A549 (cell line): ENCODE data around the gene GTPBP6. TPM values are rescaled to one million over a fixed set of nuclear protein-coding genes. Genes with fewer than 3 reads are reported as not detected.

Experiments used
- ATAC-seq, 2 experiments: fragments of 200-7000 bp in 1 of 2; fragments of >200 bp in 1 of 2; cut with Nextera tagmentation in 1 of 2; cut with Tn5 transposase in 1 of 2; 3 replicates each; pipeline versions ENCODE4 v1.8.0 to v1.9.1; 2018 to 2020; ENCODE audit warnings: mild to moderate bottlenecking in 1 of 2, moderate library complexity in 1 of 2
- CTCF ChIA-PET: fragments of 300-600 bp; sonication (Branson Sonifier 250); formaldehyde crosslinking; extraction: SDS; loops from one replicate; lab custom pipeline; 2021; ENCODE audit warnings: antibody characterized with exemption, inconsistent platforms; lab: Yijun Ruan, JAX
- POLR2A ChIA-PET: fragments of 350-600 bp; formaldehyde crosslinking; extraction: SDS; loops from one replicate; lab custom pipeline; 2021; ENCODE audit warnings: antibody characterized with exemption, inconsistent platforms; lab: Yijun Ruan, JAX
- DNase-seq, 2 experiments: peaks; one replicate each; pipeline versions ENCODE4 v3.0.0 to v3.0.0-alpha.2; 2011 to 2016; ENCODE audit warnings: low read depth in 1 of 2, low spot score in 1 of 2
- FAIRE-seq: peaks from 2 replicates; lab custom pipeline; 2011; peaks lifted over from hg19 to GRCh38; lab: Jason Lieb, UNC
- H3K27ac ChIP-seq, 2 experiments: fragments of >200 bp; sonication (Bioruptor Twin); formaldehyde crosslinking; 3 replicates each; pipeline ENCODE4 v1.5.1; 2016 to 2017
- H3K4me1 ChIP-seq: fragments of >200 bp; sonication (Bioruptor Twin); formaldehyde crosslinking; 3 replicates; pipeline ENCODE4 v1.6.1; 2016
- H3K4me2 ChIP-seq: fragments of >200 bp; sonication (Bioruptor Twin); formaldehyde crosslinking; 3 replicates; pipeline ENCODE4 v1.6.1; 2016
- H3K4me3 ChIP-seq: fragments of >200 bp; sonication (Bioruptor Twin); formaldehyde crosslinking; 3 replicates; pipeline ENCODE4 v1.5.1; 2016
- H3K9me3 ChIP-seq: fragments of >200 bp; sonication (Bioruptor Twin); formaldehyde crosslinking; 3 replicates; pipeline ENCODE4 v1.6.1; 2016
- ATOH8 ChIP-seq: fragments of 250-450 bp; sonication (Bioruptor Pico); IDR thresholded peaks from 2 replicates; pipeline ENCODE4 v1.5.0; 2020; ENCODE audit warnings: low read depth, mild to moderate bottlenecking, moderate library complexity
- CBX2 ChIP-seq: fragments of 200-600 bp; sonication (generic); IDR thresholded peaks from 2 replicates; pipeline ENCODE4 v1.6.1; 2016; ENCODE audit warnings: low read depth, mild to moderate bottlenecking, borderline replicate concordance
- CBX8 ChIP-seq: fragments of 200-600 bp; sonication (generic); IDR thresholded peaks from 2 replicates; pipeline ENCODE4 v1.6.1; 2016
- CHD2 ChIP-seq: fragments of 150-350 bp; IDR thresholded peaks from 2 replicates; pipeline ENCODE4 v1.6.1; 2014; ENCODE audit warnings: low read length; ENCODE audit not compliant: partially characterized antibody
- E2F6 ChIP-seq: IDR thresholded peaks from 2 replicates; pipeline ENCODE4 v1.6.1; 2012; ENCODE audit warnings: low read depth, borderline replicate concordance
- EHMT2 ChIP-seq: fragments of 200-600 bp; sonication (generic); IDR thresholded peaks from 2 replicates; pipeline ENCODE4 v1.6.1; 2016; ENCODE audit warnings: antibody characterized with exemption, low read depth, mild to moderate bottlenecking, moderate library complexity
- ESRRA ChIP-seq: fragments of 150-350 bp; IDR thresholded peaks from 2 replicates; pipeline ENCODE4 v1.6.1; 2014; ENCODE audit warnings: mild to moderate bottlenecking, low read length, borderline replicate concordance
- FOSB ChIP-seq: fragments of 250-450 bp; sonication (Bioruptor Pico); IDR thresholded peaks from 2 replicates; pipeline ENCODE4 v1.5.0; 2020; ENCODE audit warnings: mild to moderate bottlenecking, moderate library complexity
- HMGXB4 ChIP-seq: fragments of 250-450 bp; sonication (Bioruptor Pico); IDR thresholded peaks from 2 replicates; pipeline ENCODE4 v1.5.0; 2021; ENCODE audit warnings: mild to moderate bottlenecking, moderate library complexity, borderline replicate concordance
- JUNB ChIP-seq: fragments of >200 bp; sonication (Bioruptor Twin); formaldehyde crosslinking; IDR thresholded peaks from 2 replicates; pipeline ENCODE4 v1.6.1; 2016
- KDM5A ChIP-seq: fragments of 200-600 bp; sonication (generic); IDR thresholded peaks from 2 replicates; pipeline ENCODE4 v1.6.1; 2016; ENCODE audit warnings: antibody characterized with exemption, mild to moderate bottlenecking
- MAFK ChIP-seq: fragments of 450-650 bp; IDR thresholded peaks from 2 replicates; pipeline ENCODE4 v1.6.1; 2014; ENCODE audit not compliant: partially characterized antibody
- POLR2A ChIP-seq: IDR thresholded peaks from 2 replicates; pipeline ENCODE4 v1.6.1; 2012; ENCODE audit warnings: mild to moderate bottlenecking, low read length
- RARB ChIP-seq: fragments of 250-450 bp; sonication (Bioruptor Pico); IDR thresholded peaks from 2 replicates; pipeline ENCODE4 v1.8.0; 2021; ENCODE audit warnings: mild to moderate bottlenecking, moderate library complexity
- RCOR1 ChIP-seq: fragments of 150-350 bp; IDR thresholded peaks from 2 replicates; pipeline ENCODE4 v1.6.1; 2014; ENCODE audit warnings: antibody characterized with exemption, low read length, low read depth
- REST ChIP-seq: fragments of 200-600 bp; sonication (generic); IDR thresholded peaks from 2 replicates; pipeline ENCODE4 v1.6.1; 2016; ENCODE audit warnings: antibody characterized with exemption, mild to moderate bottlenecking, moderate library complexity
- SREBF2 ChIP-seq: fragments of 450-650 bp; IDR thresholded peaks from 2 replicates; pipeline ENCODE4 v1.6.1; 2014; ENCODE audit warnings: mild to moderate bottlenecking, moderate library complexity
- TFCP2L1 ChIP-seq: fragments of 250-450 bp; sonication (Bioruptor Pico); IDR thresholded peaks from 2 replicates; pipeline ENCODE4 v1.5.0; 2021; ENCODE audit warnings: mild to moderate bottlenecking
- ZSCAN20 ChIP-seq: fragments of 250-450 bp; sonication (Bioruptor Pico); IDR thresholded peaks from 2 replicates; pipeline ENCODE4 v1.8.0; 2022; ENCODE audit warnings: mild to moderate bottlenecking, moderate library complexity
- whole genome bisulfite sequencing: methylation state at CpG from one replicate; pipeline ENCODE4 v1.1.6; 2017; ENCODE audit errors: missing lambda C conversion rate; 5-methylcytosine and 5-hydroxymethylcytosine counted together
- polyA plus RNA-seq, 4 experiments: library from polyadenylated mRNA; depleted of rRNA in 3 of 4; stranded (reverse); fragments of >200 nt; fragmentation: RNase III in 1 of 4; extraction: RNeasy Plus Mini Kit Qiagen cat#74134 plus additional on column Dnase treatment in 1 of 4; gene quantifications; 2 replicates in 3 of 4; 3 replicates in 1 of 4; pipeline ENCODE4 v1.2.3, GENCODE V29; 2011 to 2017
- TF ChIP-seq, protein P1 (sequence below): fragments of 150-350 bp; IDR thresholded peaks from 2 replicates; pipeline ENCODE4 v1.6.1; 2014; ENCODE audit warnings: low read depth, mild to moderate bottlenecking, low read length

Gene GTPBP6
- polyA plus RNA-seq, 2 of the 4 experiments (the other 2 are of a cell fraction), result 26.0 to 41.2 TPM

- FAIRE-seq (no peak), ATAC-seq (no peak), DNase-seq (no peak)
- CTCF ChIA-PET, result no interaction called here
- H3K27ac ChIP-seq, result no peak overlapping the region
- no peak overlapping the region for H3K4me3 ChIP-seq
- no peak overlapping the region for H3K4me2 ChIP-seq
- WGBS, result 91% methylated on average over 30 of the region's 42 CpGs
- POLR2A ChIA-PET, result no interaction called here
- H3K4me1 ChIP-seq, result no peaks in the 10 kb centered on the region
- H3K9me3 ChIP-seq, result no peaks in the 10 kb centered on the region
- TF ChIP-seq E2F6, result no peak
- no peak for TF ChIP-seq MAFK
- no peak for TF ChIP-seq ATOH8
- no peak for TF ChIP-seq ESRRA
- no peak for TF ChIP-seq CBX2
- TF ChIP-seq RARB (CRISPR knock-in tag), result no peak
- no peak for TF ChIP-seq CHD2
- no peak for TF ChIP-seq CBX8
- no peak for TF ChIP-seq RCOR1
- TF ChIP-seq, protein P1, sequence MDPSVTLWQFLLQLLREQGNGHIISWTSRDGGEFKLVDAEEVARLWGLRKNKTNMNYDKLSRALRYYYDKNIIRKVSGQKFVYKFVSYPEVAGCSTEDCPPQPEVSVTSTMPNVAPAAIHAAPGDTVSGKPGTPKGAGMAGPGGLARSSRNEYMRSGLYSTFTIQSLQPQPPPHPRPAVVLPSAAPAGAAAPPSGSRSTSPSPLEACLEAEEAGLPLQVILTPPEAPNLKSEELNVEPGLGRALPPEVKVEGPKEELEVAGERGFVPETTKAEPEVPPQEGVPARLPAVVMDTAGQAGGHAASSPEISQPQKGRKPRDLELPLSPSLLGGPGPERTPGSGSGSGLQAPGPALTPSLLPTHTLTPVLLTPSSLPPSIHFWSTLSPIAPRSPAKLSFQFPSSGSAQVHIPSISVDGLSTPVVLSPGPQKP, result no peak
- TF ChIP-seq HMGXB4 (CRISPR knock-in tag), result no peak
- TF ChIP-seq REST, result no peak
- TF ChIP-seq POLR2A, result no peak
- no peak for TF ChIP-seq EHMT2
- TF ChIP-seq SREBF2, result no peak
- no peak for TF ChIP-seq TFCP2L1 (CRISPR knock-in tag)
- no peak for TF ChIP-seq ZSCAN20 (CRISPR knock-in tag)
- no peak for TF ChIP-seq JUNB
- TF ChIP-seq KDM5A, result no peak
- TF ChIP-seq, all 56 proteins: peak for 0
Observed at GRCh38 chrX:290476-291166, 28.0 kb downstream of the GTPBP6 start.

- ATAC-seq (no peak), DNase-seq (no peak), FAIRE-seq (no peak)
- WGBS, result 93% methylated on average over 25 of the region's 25 CpGs
- no peak overlapping the region for H3K27ac ChIP-seq
- POLR2A ChIA-PET, result no interaction called here
- H3K4me3 ChIP-seq, result no peak overlapping the region
- H3K9me3 ChIP-seq, result no peaks in the 10 kb centered on the region
- no peaks in the 10 kb centered on the region for H3K4me1 ChIP-seq
- CTCF ChIA-PET, result no interaction called here
- no peak for TF ChIP-seq FOSB (CRISPR knock-in tag)
- TF ChIP-seq POLR2A, result peak; percentile 6; the same call in 1 of the 2 replicates
- no peak overlapping the region for H3K4me2 ChIP-seq
Observed at GRCh38 chrX:288561-288991, 30.0 kb downstream of the GTPBP6 start.
